Activated T-helper 1 cell treated with anti-CD3 and anti-CD28 coated beads, Interleukin-2, amount 50 U/mL, for 16 hours (primary cell): Measurements from ENCODE around the gene THOC1.

ENCODE experiments used
- DNase-seq, 2 donors: peaks; one replicate each; pipeline ENCODE4 v3.0.0-alpha.2; 2020; ENCODE audit warnings: low read depth in 1 of 2, low spot score in 1 of 2

THOC1 gene

DNA sequence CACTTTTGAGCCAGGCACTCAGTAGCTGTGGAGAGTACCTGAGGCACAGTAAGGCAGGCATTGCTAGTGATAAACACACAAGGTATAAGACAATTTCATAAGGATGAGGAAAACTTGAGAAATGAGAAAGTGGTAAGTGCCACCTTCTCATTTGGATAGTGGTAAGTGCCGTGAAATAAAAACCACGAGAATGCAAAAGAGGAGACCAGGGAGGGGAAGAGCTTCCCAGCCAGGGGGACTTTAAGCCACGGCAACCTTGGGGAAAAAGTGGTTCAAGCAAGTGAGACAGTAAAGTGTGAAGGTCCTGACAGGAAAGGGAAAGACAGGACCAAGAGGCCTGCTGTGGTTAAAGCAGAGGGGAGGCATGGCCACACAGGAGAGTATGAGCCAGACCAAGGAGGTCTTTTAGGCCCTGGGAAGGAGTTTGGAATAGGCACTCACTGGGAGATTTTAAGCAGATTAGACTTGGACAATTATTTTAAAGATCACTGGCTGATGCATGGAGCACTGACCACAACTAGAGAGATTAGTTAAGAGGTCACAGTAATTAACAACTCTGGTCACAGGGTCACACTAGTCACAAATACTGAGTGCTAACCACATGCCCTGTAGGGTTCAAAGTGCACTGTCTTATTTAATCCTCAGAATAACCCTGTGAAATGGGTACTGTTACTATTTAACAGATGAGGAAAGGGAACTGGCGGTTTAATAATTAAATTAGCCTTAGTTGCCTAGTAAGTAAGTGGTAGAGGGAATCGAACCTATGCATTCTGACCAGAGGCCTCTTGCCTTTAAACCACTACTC, 50.1 kb downstream of the THOC1 start:
- no peak for DNase-seq

DNA sequence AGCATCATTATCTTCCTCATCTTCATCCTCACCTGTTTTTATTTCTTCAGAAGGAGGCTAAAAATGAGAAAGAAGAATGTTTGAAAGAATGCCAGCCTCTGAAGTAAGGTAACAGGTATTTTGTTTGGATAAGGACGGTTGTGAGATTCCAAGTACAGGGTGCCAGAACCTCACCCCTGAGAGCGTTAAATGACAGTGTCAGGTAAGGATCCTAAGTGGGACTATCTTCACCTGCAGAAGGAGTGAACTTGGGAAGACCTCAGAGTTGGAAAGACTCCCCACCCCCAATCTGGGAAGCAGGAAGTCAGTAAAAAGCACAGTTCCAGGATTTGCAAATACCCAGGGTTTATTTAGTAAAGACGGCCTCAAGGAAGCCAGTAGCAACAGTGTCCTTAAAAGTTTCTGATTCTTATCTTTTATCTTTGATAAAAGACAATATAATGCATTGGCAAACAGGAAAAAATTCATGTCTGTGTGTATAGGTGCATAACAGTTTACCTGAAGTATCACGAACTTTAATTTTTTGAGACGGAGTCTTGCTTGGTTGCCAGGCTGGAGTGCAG, 52.3 kb downstream of the THOC1 start:
- no peak for DNase-seq

DNA sequence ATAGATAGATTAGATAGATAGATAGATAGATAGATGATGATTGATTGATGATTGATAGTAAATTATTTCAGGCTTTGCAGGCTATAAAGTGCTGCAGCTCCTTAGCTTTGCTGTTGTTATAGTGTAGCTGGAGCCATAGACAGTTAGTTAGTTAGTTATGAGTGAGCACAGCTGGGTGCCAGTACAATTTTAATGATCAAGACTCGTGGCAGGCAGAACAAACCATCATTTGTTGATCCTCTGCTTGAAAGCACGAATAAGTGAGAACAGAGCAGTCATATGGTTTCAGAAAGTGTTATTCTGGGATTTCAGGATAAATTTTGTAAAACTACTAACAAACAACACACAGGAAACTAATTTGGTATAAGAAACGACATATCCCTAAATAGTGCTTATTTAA, 53.9 kb downstream of the THOC1 start:
- no peak for DNase-seq

DNA sequence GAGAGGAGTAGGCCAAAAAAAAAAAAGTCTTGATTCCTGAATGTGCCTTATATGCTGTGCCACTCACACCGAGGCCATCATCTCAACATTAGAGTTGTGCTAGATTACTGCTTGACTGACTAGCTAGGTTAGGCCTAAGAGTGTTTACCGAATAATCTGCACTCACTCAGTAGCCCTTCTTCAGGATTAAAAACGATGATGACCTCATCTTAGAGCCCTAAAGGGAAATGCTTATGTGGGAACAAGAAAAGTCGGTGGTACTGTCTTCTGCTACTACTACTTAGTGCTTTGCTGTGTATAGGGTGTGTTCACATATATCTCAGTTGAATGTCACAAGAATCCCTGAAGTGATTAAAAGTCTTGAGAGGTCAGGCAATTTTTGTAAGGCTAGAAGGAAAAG, 54.3 kb downstream of the THOC1 start:
- DNase-seq = no peak

DNA sequence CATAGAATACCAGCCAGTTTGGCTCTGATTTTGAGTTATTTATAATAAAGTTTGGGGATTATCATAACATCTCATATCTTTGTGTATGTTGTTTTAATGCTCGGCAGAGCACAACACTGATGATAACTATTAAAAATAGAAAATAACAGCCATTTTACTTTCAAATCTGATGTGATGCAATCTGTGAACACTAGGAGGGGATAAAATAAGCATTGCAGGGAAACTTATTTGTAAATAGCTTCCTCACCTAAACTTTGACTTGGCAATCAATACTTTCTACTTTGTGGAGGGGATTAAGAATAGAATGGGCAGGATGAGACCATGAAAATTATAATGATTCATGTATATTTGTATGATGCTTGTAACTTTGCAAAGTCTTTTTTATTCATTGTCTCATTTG, 55.1 kb downstream of the THOC1 start:
- DNase-seq = no peak

DNA sequence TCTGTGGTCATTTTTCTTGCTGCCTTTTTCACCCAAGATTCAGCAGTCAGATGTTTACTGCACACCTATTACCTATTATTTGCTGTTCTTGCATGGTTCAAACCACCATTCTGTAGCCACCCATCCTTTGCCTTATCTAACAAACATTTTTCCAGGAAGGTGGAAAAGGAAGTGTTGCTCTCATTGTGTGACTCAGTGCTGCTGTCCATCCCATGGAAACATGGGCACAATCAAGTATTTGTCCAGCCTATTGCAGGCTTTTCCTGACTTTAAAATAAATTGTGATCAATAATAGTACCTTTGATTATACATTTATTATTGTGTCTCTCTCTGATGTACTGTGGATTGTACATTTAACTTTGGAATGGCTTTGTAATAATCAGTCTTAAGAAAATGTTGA, 56.3 kb downstream of the THOC1 start:
- no peak for DNase-seq

DNA sequence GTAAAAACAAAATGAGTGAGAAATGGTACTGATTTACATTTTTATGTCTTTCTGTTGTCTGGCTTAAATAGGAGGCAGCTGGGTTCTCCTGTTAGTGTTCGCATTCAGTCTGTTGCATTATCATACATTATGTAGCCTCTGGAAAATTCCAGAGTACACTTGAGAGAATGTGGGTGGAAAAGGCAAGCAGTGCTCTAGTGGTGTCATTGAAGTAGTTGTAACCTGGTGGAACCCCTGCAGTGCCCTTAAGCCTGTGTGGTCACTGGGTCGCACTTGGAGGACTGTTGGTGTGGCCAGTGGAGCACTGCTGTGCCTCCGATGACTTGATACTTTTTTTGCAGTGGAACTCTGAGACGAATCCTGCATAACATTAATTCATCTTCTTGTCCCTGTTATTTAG, 57.1 kb downstream of the THOC1 start:
- DNase-seq = no peak

DNA sequence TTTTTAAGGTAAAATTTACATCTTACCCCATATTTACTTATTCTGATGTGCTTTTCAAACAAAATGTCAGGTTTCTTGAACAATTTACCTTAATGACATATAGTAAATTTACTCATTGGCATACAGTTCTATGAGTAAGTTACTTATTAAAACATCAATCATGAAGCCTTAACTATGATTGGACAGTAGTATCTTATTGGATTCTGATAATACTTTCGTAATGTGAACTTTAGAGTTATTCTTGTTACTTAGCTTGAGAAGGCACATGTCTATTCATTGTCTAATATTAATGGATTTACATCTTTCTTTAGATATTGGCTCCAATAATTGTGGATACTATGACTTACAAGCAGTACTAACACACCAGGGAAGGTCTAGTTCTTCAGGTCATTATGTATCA, 57.8 kb downstream of the THOC1 start:
- no peak for DNase-seq

DNA sequence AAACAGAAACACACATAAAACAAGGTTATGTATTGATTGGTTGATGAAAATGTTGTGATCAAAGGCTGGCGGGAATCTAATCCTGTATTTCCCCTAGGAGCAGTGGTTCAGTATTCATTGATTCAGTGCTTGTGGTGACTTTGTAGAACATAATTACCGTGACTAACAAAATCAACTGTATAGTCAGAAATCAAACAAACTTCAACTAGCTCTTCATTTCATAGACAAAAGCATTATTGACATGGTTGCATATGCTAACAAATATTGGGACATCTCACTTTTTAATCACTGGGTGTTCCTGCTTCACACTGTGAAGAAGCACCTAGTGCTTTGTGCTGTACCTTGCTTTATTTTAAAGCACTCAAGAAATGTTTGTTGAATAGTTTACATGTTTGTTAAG, 68.1 kb downstream of the THOC1 start:
- DNase-seq = no peak

DNA sequence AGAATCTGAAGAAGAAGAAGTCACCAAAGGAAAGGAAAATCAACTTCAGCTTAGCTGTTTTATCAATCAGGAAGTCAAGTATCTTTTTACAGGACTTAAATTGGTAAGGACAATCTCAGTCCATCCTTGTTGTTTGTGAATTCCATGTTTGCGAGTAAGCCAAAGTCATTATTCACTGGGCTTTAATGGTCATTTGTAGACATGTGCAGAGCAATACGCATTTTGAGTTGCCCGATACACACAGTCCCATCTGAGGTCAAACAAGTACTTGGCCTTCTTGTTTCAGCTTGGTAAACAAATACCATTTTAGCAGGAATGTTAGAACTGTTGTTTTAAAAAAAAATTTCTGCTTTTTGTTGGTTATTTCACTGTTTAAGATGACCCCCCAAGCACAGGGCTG, 68.6 kb downstream of the THOC1 start:
- no peak for DNase-seq

DNA sequence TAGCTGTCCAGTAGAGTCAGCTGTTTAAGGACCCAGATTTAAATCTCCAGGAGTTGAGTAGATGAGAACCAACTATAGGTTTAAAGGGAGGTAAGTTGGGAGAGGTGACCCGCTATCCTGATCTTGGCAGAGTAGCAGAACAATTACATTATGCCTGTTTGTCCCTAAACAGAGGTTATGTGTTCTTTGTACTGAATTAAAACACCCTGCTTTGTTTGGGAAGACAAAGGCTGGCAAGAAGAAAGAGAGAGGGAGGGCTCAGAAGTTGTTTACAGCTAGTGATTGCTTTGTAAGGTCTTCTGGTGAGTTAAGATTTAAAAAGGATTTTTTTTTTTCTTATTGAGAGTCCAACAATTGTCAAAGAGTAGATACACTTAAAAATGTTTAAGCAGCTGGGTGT, 72.2 kb downstream of the THOC1 start:
- no peak for DNase-seq

DNA sequence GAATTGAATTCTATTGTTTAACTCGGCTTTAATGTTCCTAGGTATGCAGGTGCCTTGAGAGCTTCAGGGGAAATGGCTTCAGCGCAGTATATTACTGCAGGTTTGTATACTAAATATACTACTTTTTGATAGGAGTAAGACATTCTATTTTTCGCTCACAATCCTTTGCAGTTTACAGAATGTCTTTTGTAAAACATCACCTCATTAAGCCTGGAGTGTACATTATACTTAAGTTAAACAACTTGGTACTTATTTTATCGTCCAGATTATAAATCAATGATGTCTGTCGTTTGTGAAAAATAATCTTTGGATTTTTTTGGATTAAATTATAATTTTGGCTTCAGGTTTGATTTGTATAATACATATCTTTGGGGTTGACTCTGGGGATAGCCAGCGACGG, 75.0 kb downstream of the THOC1 start:
- DNase-seq = no peak

DNA sequence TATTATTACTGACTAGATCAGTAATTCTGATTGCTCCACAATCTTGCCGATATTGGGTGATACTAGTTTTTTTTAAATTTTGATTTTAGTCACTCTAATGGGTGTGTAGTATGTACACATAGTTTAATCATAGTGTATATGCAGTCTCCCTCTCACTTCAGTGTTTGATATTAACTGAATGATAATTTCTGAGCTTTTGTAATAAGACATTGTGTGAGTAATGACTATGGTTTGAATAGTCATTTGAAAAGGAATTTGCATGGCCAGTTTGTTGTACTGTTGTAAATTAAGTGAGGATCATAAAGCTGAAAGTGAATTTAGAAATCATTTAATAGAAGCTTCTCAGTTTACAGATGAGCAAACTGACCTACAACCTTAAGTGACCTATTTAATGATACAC, 76.1 kb downstream of the THOC1 start:
- DNase-seq = no peak

DNA sequence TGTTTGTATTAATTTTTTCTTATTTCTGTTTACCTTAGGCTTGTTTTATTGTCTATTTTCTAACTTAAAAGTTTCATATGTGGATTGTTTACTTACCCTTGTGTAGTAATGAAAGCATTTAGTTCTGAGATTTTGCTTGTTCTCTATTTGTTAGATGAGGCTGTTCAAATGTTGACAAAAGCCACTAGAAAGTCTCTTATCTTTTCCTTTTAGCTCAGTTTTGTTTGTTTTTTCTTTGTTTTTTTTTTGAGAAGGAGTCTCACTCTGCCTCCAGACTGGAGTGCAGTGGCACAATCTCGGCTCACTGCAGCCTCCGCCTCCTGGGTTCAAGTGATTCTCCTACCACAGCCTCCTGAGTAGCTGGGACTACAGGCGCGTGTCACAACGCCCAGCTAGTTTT, 78.6 kb downstream of the THOC1 start:
- no peak for DNase-seq

DNA sequence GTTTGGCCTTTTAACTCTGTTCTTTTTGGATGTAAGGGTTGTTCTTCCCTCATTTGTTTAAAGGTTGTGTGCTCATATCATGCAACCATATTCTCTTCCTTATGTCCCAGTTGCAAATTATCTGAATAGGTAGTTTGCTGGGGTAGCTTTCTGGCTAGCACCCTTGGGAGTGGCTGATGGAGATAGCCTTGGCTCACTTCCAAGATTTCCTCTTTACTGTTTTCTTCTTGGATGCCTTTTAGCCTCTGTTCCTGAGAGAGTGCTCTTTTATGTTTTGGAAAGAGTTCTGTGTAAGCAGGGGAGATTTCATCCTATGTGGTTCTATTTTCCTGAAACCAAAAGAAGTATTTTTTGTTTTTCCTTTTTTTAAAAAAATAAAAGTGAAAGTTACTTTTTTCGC, 84.1 kb downstream of the THOC1 start:
- DNase-seq = no peak

DNA sequence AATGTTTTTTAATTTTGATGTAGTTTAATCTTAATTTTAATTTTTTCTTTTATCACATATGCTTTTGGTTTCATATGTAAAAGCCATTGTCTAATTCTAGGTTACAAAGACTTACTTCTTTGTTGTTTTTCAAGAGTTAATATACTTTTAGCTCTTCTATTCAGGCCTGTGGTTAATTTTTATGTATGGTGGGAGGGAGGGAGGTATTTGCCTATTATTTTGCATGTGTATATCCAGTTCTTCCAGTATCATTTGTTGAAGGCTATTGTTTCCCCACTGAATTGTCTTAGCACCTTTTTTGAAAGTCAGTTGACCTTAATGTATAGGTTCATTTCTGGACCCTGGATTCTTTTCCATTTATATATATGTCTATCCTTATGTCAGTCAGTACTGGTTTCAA, 86.1 kb downstream of the THOC1 start:
- DNase-seq = no peak

DNA sequence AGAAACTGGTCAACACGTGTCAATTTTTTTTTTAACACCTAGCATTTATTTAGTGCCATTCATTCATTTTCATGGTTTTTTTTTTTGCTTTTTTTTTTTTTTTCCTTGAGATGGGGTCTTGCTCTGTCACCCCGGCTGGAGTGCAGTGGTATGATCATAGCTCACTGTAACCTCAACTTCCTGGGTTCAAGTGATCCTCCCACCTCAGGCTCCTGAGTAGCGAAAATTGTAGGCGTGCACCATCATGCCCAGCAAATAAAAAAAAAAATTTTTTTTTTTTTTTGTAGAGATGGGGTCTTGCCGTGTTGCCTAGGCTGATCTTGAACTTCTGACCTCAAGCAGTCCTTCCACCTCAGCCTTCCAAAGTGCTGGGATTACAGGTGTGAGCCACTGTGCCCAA, 88.3 kb downstream of the THOC1 start:
- DNase-seq = no peak

DNA sequence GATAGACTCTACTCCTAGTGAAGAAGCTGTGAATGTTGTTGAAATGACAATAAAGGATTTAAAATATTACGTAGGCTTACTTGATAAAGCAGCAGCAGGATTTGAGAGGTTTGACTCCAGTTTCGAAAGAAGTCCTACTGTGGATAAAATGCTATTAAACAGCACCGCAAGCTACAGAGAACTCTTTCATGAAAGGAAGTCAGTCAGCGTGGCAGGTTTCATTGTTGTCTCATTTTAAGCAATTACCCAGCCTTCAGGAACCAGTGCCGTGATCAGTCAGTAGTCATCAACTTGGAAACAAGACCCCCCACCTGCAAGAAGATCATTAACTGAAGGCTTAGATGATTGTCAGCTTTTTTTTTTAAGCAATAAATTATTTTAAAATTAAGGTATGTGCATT, 95.5 kb downstream of the THOC1 start:
- no peak for DNase-seq
